HEK293T (cell line): ENCODE results near the gene CTNNA2.

ENCODE experiments used
- ARNT ChIP-seq: fragments of 450-650 bp; IDR thresholded peaks from 2 replicates; pipeline ENCODE4 v1.6.1; 2017; ENCODE audit warnings: mild to moderate bottlenecking
- BHLHE40 ChIP-seq: fragments of 450-650 bp; IDR thresholded peaks from 2 replicates; pipeline ENCODE4 v1.6.1; 2016; ENCODE audit warnings: mild to moderate bottlenecking, moderate library complexity, borderline replicate concordance
- CTBP1 ChIP-seq: fragments of 450-650 bp; IDR thresholded peaks from 2 replicates; pipeline ENCODE4 v1.6.1; 2016; ENCODE audit warnings: borderline replicate concordance
- FOXK2 ChIP-seq: fragments of 450-650 bp; IDR thresholded peaks from 2 replicates; pipeline ENCODE4 v1.6.1; 2016; ENCODE audit warnings: mild to moderate bottlenecking
- FOXM1 ChIP-seq: fragments of 450-650 bp; IDR thresholded peaks from 2 replicates; pipeline ENCODE4 v1.6.1; 2017; ENCODE audit warnings: mild to moderate bottlenecking, borderline replicate concordance
- HDGF ChIP-seq: fragments of 450-650 bp; IDR thresholded peaks from 2 replicates; pipeline ENCODE4 v1.6.1; 2017; ENCODE audit warnings: antibody characterized with exemption, borderline replicate concordance
- LEF1 ChIP-seq: fragments of 450-650 bp; IDR thresholded peaks from 2 replicates; pipeline ENCODE4 v1.6.1; 2017; ENCODE audit warnings: mild to moderate bottlenecking, borderline replicate concordance
- NFRKB ChIP-seq: fragments of 450-650 bp; IDR thresholded peaks from 2 replicates; pipeline ENCODE4 v1.6.1; 2016; ENCODE audit warnings: mild to moderate bottlenecking, moderate library complexity
- PKNOX1 ChIP-seq: fragments of 450-650 bp; IDR thresholded peaks from 2 replicates; pipeline ENCODE4 v1.6.1; 2016
- SP1 ChIP-seq: fragments of 450-650 bp; IDR thresholded peaks from 2 replicates; pipeline ENCODE4 v1.6.1; 2017
- TARDBP ChIP-seq: fragments of 450-650 bp; IDR thresholded peaks from 2 replicates; pipeline ENCODE4 v1.6.1; 2016

- TF ChIP-seq SP1 (no peak), HDGF (no peak), BHLHE40 (no peak), ARNT (no peak), PKNOX1 (no peak), TARDBP (no peak), NFRKB (no peak), FOXM1 (no peak), LEF1 (no peak), CTBP1 (no peak), FOXK2 (no peak)
Observed at GRCh38 chr2:80407377-80407776, 894.5 kb downstream of the CTNNA2 start.
